ENCODE results near the gene SCGB1C2. TPM values are rescaled to one million over a fixed set of nuclear protein-coding genes. Genes with fewer than 3 reads are reported as not detected.

Gene SCGB1C2
- total RNA-seq, 2 donors from 2014 or later: not detected

- DNase-seq: peak in 2 of 3 donors; percentile 2
- Mint-ChIP-seq H3K27me3 (no peaks in the 10 kb centered on the region), H3K36me3 (ENCODE audit: low read depth) (no peaks in the 10 kb centered on the region), H3K4me3 (no peak overlapping the region), H3K4me1 (no peaks in the 10 kb centered on the region), H3K27ac (no peak overlapping the region)
- ATAC-seq: no peak
- no peaks in the 10 kb centered on the region for H3K9me3 ChIP-seq (ENCODE audit: control insufficient read depth, low read length, poor library complexity, severe bottlenecking)
Measured at GRCh38 chr17:144936-145670, 7.7 kb downstream of the SCGB1C2 start.

- H3K4me3 Mint-ChIP-seq: no peak overlapping the region
- ATAC-seq (no peak), DNase-seq (peak in 1 of 3 donors; percentile 5)
- no peaks in the 10 kb centered on the region for H3K9me3 ChIP-seq (ENCODE audit: control insufficient read depth, low read length, poor library complexity, severe bottlenecking)
- no peaks in the 10 kb centered on the region for H3K27me3 Mint-ChIP-seq
- H3K4me1 Mint-ChIP-seq: no peaks in the 10 kb centered on the region
- no peak overlapping the region for H3K27ac Mint-ChIP-seq
- no peaks in the 10 kb centered on the region for H3K36me3 Mint-ChIP-seq (ENCODE audit: low read depth)
Measured at GRCh38 chr17:145671-146541, 8.5 kb downstream of the SCGB1C2 start.

GRCh38 chr17:146546-146945, 9.2 kb downstream of the SCGB1C2 start:
- no peak overlapping the region for H3K4me3 Mint-ChIP-seq
- peak in 1 of 3 donors; percentile 2 for DNase-seq
- H3K36me3 Mint-ChIP-seq (ENCODE audit: low read depth): no peaks in the 10 kb centered on the region

GRCh38 chr17:146983-147761, 9.8 kb downstream of the SCGB1C2 start:
- ATAC-seq (no peak), DNase-seq (peak in 1 of 3 donors; percentile 7)
- no peaks in the 10 kb centered on the region for H3K4me1 Mint-ChIP-seq
- H3K9me3 ChIP-seq (ENCODE audit: control insufficient read depth, low read length, poor library complexity, severe bottlenecking): no peaks in the 10 kb centered on the region
- no peaks in the 10 kb centered on the region for H3K36me3 Mint-ChIP-seq (ENCODE audit: low read depth)
- H3K4me3 Mint-ChIP-seq: no peak overlapping the region
- no peak overlapping the region for H3K27ac Mint-ChIP-seq
- peaks cover 6% of the 10 kb centered on the region for H3K27me3 Mint-ChIP-seq

More at GRCh38 chr17:146546-146945, 9.2 kb downstream of the SCGB1C2 start:
- Mint-ChIP-seq H3K4me1 (no peaks in the 10 kb centered on the region), H3K27ac (no peak overlapping the region), H3K27me3 (peaks cover under 1% of the 10 kb centered on the region)
- no peaks in the 10 kb centered on the region for H3K9me3 ChIP-seq (ENCODE audit: control insufficient read depth, low read length, poor library complexity, severe bottlenecking)
- ATAC-seq: no peak

GRCh38 chr17:147796-148740, 10.7 kb downstream of the SCGB1C2 start:
- Mint-ChIP-seq H3K36me3 (ENCODE audit: low read depth) (no peaks in the 10 kb centered on the region), H3K27ac (peak overlapping the region; percentile 74), H3K27me3 (peaks cover 10% of the 10 kb centered on the region), H3K4me3 (no peak overlapping the region), H3K4me1 (no peaks in the 10 kb centered on the region)
- no peaks in the 10 kb centered on the region for H3K9me3 ChIP-seq (ENCODE audit: control insufficient read depth, low read length, poor library complexity, severe bottlenecking)
- peak in 1 of 3 donors; percentile 4 for DNase-seq
- ATAC-seq: no peak

GRCh38 chr17:148757-149156, 11.4 kb downstream of the SCGB1C2 start:
- H3K27me3 Mint-ChIP-seq: peaks cover 10% of the 10 kb centered on the region
- no peak overlapping the region for H3K4me3 Mint-ChIP-seq
- no peaks in the 10 kb centered on the region for H3K9me3 ChIP-seq (ENCODE audit: control insufficient read depth, low read length, poor library complexity, severe bottlenecking)
- peak overlapping the region; percentile 74 for H3K27ac Mint-ChIP-seq
- DNase-seq (no peak), ATAC-seq (no peak)
- no peaks in the 10 kb centered on the region for H3K4me1 Mint-ChIP-seq
- no peaks in the 10 kb centered on the region for H3K36me3 Mint-ChIP-seq (ENCODE audit: low read depth)

GRCh38 chr17:149231-149630, 11.9 kb downstream of the SCGB1C2 start:
- Mint-ChIP-seq H3K27ac (no peak overlapping the region), H3K4me1 (no peaks in the 10 kb centered on the region), H3K4me3 (no peak overlapping the region), H3K27me3 (peaks cover 10% of the 10 kb centered on the region), H3K36me3 (ENCODE audit: low read depth) (no peaks in the 10 kb centered on the region)
- H3K9me3 ChIP-seq (ENCODE audit: control insufficient read depth, low read length, poor library complexity, severe bottlenecking): no peaks in the 10 kb centered on the region
- no peak for DNase-seq
- ATAC-seq: no peak

- Mint-ChIP-seq H3K27ac (no peak overlapping the region), H3K4me1 (no peaks in the 10 kb centered on the region), H3K4me3 (no peak overlapping the region), H3K36me3 (ENCODE audit: low read depth) (no peaks in the 10 kb centered on the region), H3K27me3 (peaks cover 10% of the 10 kb centered on the region)
- H3K9me3 ChIP-seq (ENCODE audit: control insufficient read depth, low read length, poor library complexity, severe bottlenecking): no peaks in the 10 kb centered on the region
- DNase-seq (peak in 1 of 3 donors; percentile 4), ATAC-seq (no peak)
Measured at GRCh38 chr17:149897-150584, 12.7 kb downstream of the SCGB1C2 start.

- Mint-ChIP-seq H3K4me1 (no peaks in the 10 kb centered on the region), H3K4me3 (no peak overlapping the region), H3K27ac (no peak overlapping the region), H3K27me3 (peaks cover 10% of the 10 kb centered on the region), H3K36me3 (ENCODE audit: low read depth) (no peaks in the 10 kb centered on the region)
- no peaks in the 10 kb centered on the region for H3K9me3 ChIP-seq (ENCODE audit: control insufficient read depth, low read length, poor library complexity, severe bottlenecking)
- no peak for DNase-seq
- no peak for ATAC-seq
Measured at GRCh38 chr17:151004-151403, 13.6 kb downstream of the SCGB1C2 start.

- Mint-ChIP-seq H3K36me3 (ENCODE audit: low read depth) (no peaks in the 10 kb centered on the region), H3K4me1 (no peaks in the 10 kb centered on the region), H3K4me3 (no peak overlapping the region), H3K27me3 (peaks cover 10% of the 10 kb centered on the region), H3K27ac (no peak overlapping the region)
- DNase-seq (peak in 1 of 3 donors; percentile 5), ATAC-seq (no peak)
- no peaks in the 10 kb centered on the region for H3K9me3 ChIP-seq (ENCODE audit: control insufficient read depth, low read length, poor library complexity, severe bottlenecking)
Measured at GRCh38 chr17:151886-152859, 14.8 kb downstream of the SCGB1C2 start.

- ATAC-seq: no peak
- Mint-ChIP-seq H3K36me3 (ENCODE audit: low read depth) (no peaks in the 10 kb centered on the region), H3K4me3 (no peak overlapping the region), H3K27me3 (peaks cover 10% of the 10 kb centered on the region), H3K4me1 (no peaks in the 10 kb centered on the region), H3K27ac (no peak overlapping the region)
- DNase-seq: peak in 1 of 3 donors; percentile 5
- H3K9me3 ChIP-seq (ENCODE audit: control insufficient read depth, low read length, poor library complexity, severe bottlenecking): no peaks in the 10 kb centered on the region
Measured at GRCh38 chr17:152860-153420, 15.6 kb downstream of the SCGB1C2 start.
